GM18520 (cell line): ENCODE results near the gene PPP2R3B.
"Not testable (repeated sequence)": the region's sequence is repeated elsewhere in the genome, so short reads cannot be mapped to it uniquely, and the experiment has no call there.

Experiments used
- ATAC-seq: cut with Tn5 transposase; IDR thresholded peaks from one replicate; pipeline ENCODE4 v1.9.1; 2021; ENCODE audit not compliant: unreplicated experiment

PPP2R3B gene

GRCh38 chrX:307261-308111 lies 79.2 kb downstream of the PPP2R3B start:
- ATAC-seq: no peak

DNA sequence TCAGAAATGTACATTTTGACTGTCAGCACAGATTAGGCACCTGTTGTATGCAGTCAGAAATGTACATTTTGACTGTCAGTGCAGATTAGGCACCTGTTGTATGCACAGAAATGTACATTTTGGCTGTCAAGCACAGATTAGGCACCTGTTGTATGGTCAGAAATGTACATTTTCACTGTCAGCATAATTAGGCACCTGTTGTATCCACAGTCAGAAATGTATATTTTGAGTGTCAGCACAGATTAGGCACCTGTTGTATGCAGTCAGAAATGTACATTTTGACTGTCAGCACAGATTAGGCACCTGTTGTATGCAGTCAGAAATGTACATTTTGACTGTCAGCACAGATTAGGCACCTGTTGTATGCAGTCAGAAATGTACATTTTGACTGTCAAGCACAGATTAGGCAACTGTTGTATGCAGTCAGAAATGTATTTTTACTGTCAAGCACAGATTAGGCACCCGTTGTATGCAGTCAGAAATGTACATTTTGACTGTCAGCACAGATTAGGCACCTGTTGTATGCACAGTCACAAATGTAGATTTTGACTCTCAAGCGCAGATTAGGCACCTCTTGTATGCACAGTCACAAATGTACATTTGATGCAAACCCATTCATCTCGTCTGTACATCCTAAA lies 80.0 kb downstream of the PPP2R3B start:
- not testable (repeated sequence) for ATAC-seq

- not testable (repeated sequence) for ATAC-seq
These were observed 80.7 kb downstream of the PPP2R3B start for GRCh38 chrX:305781-306613.

GRCh38 chrX:302975-303374 lies 83.7 kb downstream of the PPP2R3B start:
- ATAC-seq: no peak

- no peak for ATAC-seq
These were observed 86.4 kb downstream of the PPP2R3B start for GRCh38 chrX:300334-300733.

- ATAC-seq: no peak
These were observed 87.7 kb downstream of the PPP2R3B start for GRCh38 chrX:298993-299392.

- ATAC-seq: no peak
These were observed 91.6 kb downstream of the PPP2R3B start for GRCh38 chrX:295136-295535.

DNA sequence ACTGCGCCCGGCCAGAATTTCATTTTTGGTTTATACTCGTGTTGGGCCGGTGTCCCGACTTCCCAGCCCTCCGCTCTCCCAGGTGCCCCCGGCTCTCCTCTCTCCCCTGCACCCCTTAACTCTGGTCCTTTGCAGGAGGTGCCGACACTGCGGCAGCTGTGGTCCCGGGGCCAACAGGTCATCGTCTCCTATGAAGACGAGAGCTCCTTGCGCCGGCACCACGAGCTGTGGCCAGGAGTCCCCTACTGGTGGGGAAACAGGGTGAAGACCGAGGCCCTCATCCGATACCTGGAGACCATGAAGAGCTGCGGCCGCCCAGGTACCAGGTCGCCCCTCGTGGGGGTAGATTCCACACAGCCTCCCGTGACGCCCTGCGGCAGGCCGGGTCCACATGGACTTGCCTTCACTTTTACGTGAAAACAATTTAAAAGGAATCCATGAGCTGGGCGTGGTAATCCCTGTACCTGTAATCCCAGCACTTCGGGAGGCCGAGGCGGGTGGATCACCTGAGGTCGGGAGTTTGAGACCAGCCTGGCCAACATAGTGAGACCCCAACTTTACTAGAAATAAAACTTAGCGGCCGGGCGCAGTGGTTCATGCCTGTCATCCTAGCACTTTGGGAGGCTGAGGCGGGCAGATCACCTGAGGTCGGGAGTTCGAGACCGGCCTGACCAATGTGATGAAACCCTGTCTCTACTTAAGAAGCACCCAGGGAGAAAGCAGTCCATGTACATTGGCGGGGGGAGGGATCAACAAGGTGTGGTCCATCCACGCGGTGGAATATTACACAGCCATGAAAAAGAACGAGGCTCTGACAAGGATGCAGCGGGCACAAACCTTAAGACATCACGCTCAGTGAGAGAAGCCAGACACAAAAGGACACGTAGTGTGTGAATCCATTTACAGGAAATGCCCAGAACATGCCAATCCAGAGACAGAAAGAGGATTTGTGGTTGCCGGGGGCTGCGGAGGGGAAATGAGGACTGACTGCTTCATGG lies 93.5 kb downstream of the PPP2R3B start:
- no peak for ATAC-seq

- ATAC-seq: no peak
These were observed 95.3 kb downstream of the PPP2R3B start for GRCh38 chrX:291411-291901.

DNA sequence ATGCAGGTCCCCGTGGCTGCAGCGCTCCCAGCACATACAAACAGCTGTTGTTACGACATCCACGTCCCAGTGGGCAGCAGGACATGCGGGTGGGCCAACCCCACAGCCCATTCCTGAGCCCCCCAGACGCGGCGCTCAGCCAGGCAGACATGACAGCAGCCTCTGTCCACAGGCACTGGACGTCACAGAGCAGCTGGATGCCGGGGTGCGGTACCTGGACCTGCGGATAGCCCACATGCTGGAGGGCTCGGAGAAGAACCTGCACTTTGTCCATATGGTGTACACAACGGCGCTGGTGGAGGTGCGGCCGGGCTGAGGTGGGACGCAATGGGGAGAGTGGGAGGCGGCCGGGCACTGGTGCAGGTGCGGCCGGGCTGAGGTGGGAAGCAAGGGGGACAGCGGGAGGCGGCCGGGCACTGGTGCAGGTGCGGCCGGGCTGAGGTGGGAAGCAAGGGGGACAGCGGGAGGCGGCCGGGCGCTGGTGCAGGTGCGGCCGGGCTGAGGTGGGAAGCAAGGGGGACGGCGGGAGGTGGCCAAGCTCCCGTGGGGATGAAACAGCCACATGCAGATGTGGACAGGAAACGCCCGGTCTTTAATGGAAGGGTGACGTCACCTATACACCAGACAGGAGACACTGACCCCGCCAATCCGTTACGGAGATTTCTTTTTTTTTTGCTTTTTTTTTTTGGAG lies 96.1 kb downstream of the PPP2R3B start:
- no peak for ATAC-seq

- ATAC-seq: no peak
These were observed 98.1 kb downstream of the PPP2R3B start for GRCh38 chrX:288561-288991.

- no peak for ATAC-seq
These were observed 99.0 kb downstream of the PPP2R3B start for GRCh38 chrX:287670-288069.

GRCh38 chrX:285076-285677 lies 101.5 kb downstream of the PPP2R3B start:
- ATAC-seq: no peak
